PFSK-1 (cell line): Measurements from ENCODE around the gene CMIP.

Source experiments
- FOXP2 ChIP-seq: optimal IDR thresholded peaks from 2 replicates; pipeline ENCODE3; 2011; ENCODE audit warnings: borderline replicate concordance, control low read depth, inconsistent platforms; ENCODE audit not compliant: insufficient read depth; ENCODE audit errors: extremely low read length, extremely low read depth
- POLR2AphosphoS5 ChIP-seq: IDR thresholded peaks from 2 replicates; pipeline ENCODE4 v1.6.1; 2012; ENCODE audit warnings: low read depth, mild to moderate bottlenecking, control low read depth, low read length, moderate library complexity
- REST ChIP-seq, 2 experiments: IDR thresholded peaks; 2 replicates each; pipeline versions ENCODE4 v1.6.1 to v1.8.0; 2011 to 2012; ENCODE audit warnings: low read depth in 2 of 2, low read length in 2 of 2, control low read depth in 1 of 2, inconsistent platforms in 1 of 2, mild to moderate bottlenecking in 1 of 2, moderate library complexity in 1 of 2; ENCODE audit not compliant: insufficient read depth in 1 of 2
- SIN3A ChIP-seq: IDR thresholded peaks from 2 replicates; pipeline ENCODE4 v1.6.1; 2012; ENCODE audit warnings: mild to moderate bottlenecking, low read length, moderate library complexity, borderline replicate concordance; ENCODE audit not compliant: insufficient read depth
- TAF1 ChIP-seq: IDR thresholded peaks from 2 replicates; pipeline ENCODE4 v1.6.1; 2012; ENCODE audit warnings: low read length, control low read depth, borderline replicate concordance; ENCODE audit not compliant: insufficient read depth

The CMIP gene

GRCh38 chr16:81615833-81616232 lies 171.2 kb downstream of the CMIP start:
- TF ChIP-seq TAF1: no peak
- TF ChIP-seq POLR2AphosphoS5: no peak
- TF ChIP-seq SIN3A: no peak
- no peak for TF ChIP-seq FOXP2
- no peak for TF ChIP-seq REST (IDR thresholded peaks at IDR 0.05; ENCODE audit: insufficient read depth in 1 of 2, low read depth in 2 of 2, low read length in 2 of 2)

- TF ChIP-seq SIN3A: no peak
Measured at GRCh38 chr16:81616321-81617020, 171.9 kb downstream of the CMIP start.

DNA sequence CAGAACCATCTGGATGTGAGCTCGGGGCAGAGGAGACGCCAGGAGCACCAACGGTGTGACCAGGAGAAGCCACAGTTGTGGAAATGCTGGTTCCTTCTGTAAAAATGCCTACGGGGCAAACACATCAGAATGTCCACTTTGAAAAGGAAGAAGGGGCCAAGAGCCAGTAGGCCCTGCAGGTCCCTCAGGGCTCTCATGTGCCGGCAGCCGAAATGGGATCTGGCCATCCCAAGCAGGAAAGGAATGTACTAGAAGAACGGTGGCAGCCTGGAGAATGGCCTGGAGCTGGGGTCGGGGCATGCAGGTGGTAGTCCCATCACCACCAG lies 172.4 kb downstream of the CMIP start:
- TF ChIP-seq REST (IDR thresholded peaks at IDR 0.05; ENCODE audit: insufficient read depth in 1 of 2, low read depth in 2 of 2, low read length in 2 of 2) (no peak), TAF1 (no peak), SIN3A (no peak), POLR2AphosphoS5 (no peak), FOXP2 (no peak)

DNA sequence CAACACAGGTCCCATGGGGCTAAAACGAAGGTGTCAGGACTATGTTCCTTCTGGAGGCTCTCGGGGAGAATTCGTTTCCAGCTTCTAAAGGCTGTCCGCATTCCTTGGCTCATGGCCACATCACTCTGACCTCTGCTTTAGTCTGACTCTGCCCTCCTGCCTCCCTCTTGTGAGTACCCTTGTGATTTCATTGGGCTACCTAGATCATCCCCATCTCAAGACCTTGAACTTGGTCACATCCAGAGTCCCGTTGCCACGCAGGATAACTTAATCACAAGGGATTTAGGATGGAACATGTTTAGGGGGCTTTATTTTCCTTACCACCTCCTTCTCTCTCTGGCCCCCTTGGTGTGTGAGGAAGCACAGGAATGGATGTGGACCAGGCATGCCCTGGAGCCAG lies 173.6 kb downstream of the CMIP start:
- TF ChIP-seq SIN3A (no peak), POLR2AphosphoS5 (no peak), TAF1 (no peak), FOXP2 (no peak), REST (IDR thresholded peaks at IDR 0.05; ENCODE audit: insufficient read depth in 1 of 2, low read depth in 2 of 2, low read length in 2 of 2) (no peak)

GRCh38 chr16:81618661-81619060 lies 174.1 kb downstream of the CMIP start:
- no peak for TF ChIP-seq FOXP2
- no peak for TF ChIP-seq SIN3A
- no peak for TF ChIP-seq REST (IDR thresholded peaks at IDR 0.05; ENCODE audit: insufficient read depth in 1 of 2, low read depth in 2 of 2, low read length in 2 of 2)
- no peak for TF ChIP-seq POLR2AphosphoS5
- no peak for TF ChIP-seq TAF1
